ENCODE data around the gene RMI1.

DNA sequence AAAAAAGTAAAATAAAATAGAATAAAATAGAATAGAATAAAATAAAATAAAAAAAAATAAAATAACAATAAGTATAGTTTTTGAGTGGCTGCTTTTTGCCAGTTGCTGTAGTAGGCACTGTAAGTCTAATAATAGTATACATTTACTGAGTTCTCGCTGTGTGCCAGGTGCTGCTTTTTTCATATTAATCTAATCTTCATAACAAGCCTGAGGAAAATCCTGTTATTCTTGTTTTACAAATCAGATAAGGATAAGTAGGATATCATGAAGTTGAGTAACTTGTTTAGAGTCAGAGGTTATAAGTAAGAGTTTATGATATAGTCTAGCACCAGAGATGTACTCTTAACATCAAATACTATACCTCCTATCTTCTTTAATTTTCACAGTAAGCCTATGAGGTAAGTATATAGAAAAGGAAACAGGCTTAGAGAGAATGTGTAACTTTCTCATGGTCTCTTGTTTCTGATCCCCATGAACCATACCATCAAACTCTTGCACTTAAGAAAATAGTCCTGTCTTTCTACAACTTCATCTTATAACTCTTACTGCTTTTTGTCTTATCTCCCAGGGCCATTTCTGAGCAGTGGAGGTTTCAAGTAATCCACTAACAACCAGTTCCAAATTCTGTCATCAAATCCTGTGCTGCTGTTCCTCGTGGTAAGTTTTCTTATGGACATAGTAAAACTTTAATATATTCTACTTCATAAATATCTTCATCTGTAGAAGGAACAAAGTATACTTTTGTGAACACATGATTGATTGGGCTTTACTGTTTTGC lies 18.7 kb downstream of the RMI1 start:
- TF ChIP-seq POLR2AphosphoS5 (IDR thresholded peaks at IDR 0.05; ENCODE audit: insufficient read depth, low read depth, low read length): no peak
- TF ChIP-seq, protein P1, sequence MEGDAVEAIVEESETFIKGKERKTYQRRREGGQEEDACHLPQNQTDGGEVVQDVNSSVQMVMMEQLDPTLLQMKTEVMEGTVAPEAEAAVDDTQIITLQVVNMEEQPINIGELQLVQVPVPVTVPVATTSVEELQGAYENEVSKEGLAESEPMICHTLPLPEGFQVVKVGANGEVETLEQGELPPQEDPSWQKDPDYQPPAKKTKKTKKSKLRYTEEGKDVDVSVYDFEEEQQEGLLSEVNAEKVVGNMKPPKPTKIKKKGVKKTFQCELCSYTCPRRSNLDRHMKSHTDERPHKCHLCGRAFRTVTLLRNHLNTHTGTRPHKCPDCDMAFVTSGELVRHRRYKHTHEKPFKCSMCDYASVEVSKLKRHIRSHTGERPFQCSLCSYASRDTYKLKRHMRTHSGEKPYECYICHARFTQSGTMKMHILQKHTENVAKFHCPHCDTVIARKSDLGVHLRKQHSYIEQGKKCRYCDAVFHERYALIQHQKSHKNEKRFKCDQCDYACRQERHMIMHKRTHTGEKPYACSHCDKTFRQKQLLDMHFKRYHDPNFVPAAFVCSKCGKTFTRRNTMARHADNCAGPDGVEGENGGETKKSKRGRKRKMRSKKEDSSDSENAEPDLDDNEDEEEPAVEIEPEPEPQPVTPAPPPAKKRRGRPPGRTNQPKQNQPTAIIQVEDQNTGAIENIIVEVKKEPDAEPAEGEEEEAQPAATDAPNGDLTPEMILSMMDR (IDR thresholded peaks at IDR 0.05; ENCODE audit: extremely low read depth in 1 of 2, insufficient read depth in 1 of 2, low read depth in 1 of 2, low read length in 2 of 2): no peak

Data from endothelial cell of umbilical vein (primary cell).